Endothelial cell (in vitro differentiated cells): ENCODE results near the gene SLC22A1. TPM values are rescaled to one million over a fixed set of nuclear protein-coding genes. Genes with fewer than 3 reads are reported as not detected.

Experiments
- DNase-seq: peaks from one replicate; pipeline ENCODE4 v3.0.0; 2021; ENCODE audit warnings: low spot score
- H3K27ac Mint-ChIP-seq: one replicate; pipeline ENCODE4 v1.8.0; 2021; ENCODE audit warnings: mixed read lengths, inconsistent platforms; ENCODE audit not compliant: unreplicated experiment
- H3K27me3 Mint-ChIP-seq: one replicate; pipeline ENCODE4 v1.8.0; 2021; ENCODE audit warnings: mild to moderate bottlenecking, moderate library complexity, mixed read lengths, inconsistent platforms; ENCODE audit not compliant: unreplicated experiment
- H3K36me3 Mint-ChIP-seq: one replicate; pipeline ENCODE4 v1.8.0; 2021; ENCODE audit warnings: mild to moderate bottlenecking, low read depth, mixed read lengths, inconsistent platforms; ENCODE audit not compliant: unreplicated experiment
- H3K4me1 Mint-ChIP-seq: one replicate; pipeline ENCODE4 v1.8.0; 2021; ENCODE audit warnings: mild to moderate bottlenecking, mixed read lengths, inconsistent platforms; ENCODE audit not compliant: unreplicated experiment
- H3K4me3 Mint-ChIP-seq: one replicate; pipeline ENCODE4 v1.8.0; 2021; ENCODE audit warnings: mild to moderate bottlenecking, mixed read lengths, inconsistent platforms; ENCODE audit not compliant: unreplicated experiment
- H3K9me3 Mint-ChIP-seq: one replicate; pipeline ENCODE4 v1.8.0; 2021; ENCODE audit warnings: mixed read lengths, inconsistent platforms; ENCODE audit not compliant: unreplicated experiment
- total RNA-seq: library from RNA; stranded (reverse); fragmentation: NEBNext Ultra II Directional; extraction: Animal tissue kit (Norgen Biotek cat#: 25700); gene quantifications from one replicate; pipeline ENCODE4 v1.2.1, GENCODE V29; 2021; ENCODE audit not compliant: unreplicated experiment
- TF ChIP-seq, protein P1 (sequence below): fragments of 200-600 bp; sonication (generic); IDR thresholded peaks from one replicate; pipeline ENCODE4 v1.5.0; 2021; ENCODE audit warnings: antibody characterized with exemption; ENCODE audit not compliant: unreplicated experiment

SLC22A1 gene
- total RNA-seq, 1 donor from 2014 or later = 2.7 TPM

- Mint-ChIP-seq H3K36me3 (no peaks in the 10 kb centered on the region), H3K4me3 (no peak overlapping the region), H3K9me3 (peaks cover 3% of the 10 kb centered on the region), H3K4me1 (no peaks in the 10 kb centered on the region), H3K27me3 (no peaks in the 10 kb centered on the region), H3K27ac (no peak overlapping the region)
- no peak for DNase-seq
- TF ChIP-seq, protein P1, sequence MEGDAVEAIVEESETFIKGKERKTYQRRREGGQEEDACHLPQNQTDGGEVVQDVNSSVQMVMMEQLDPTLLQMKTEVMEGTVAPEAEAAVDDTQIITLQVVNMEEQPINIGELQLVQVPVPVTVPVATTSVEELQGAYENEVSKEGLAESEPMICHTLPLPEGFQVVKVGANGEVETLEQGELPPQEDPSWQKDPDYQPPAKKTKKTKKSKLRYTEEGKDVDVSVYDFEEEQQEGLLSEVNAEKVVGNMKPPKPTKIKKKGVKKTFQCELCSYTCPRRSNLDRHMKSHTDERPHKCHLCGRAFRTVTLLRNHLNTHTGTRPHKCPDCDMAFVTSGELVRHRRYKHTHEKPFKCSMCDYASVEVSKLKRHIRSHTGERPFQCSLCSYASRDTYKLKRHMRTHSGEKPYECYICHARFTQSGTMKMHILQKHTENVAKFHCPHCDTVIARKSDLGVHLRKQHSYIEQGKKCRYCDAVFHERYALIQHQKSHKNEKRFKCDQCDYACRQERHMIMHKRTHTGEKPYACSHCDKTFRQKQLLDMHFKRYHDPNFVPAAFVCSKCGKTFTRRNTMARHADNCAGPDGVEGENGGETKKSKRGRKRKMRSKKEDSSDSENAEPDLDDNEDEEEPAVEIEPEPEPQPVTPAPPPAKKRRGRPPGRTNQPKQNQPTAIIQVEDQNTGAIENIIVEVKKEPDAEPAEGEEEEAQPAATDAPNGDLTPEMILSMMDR = no peak
Measured at GRCh38 chr6:160146454-160147145, 25.0 kb downstream of the SLC22A1 start.

- Mint-ChIP-seq H3K4me1 (no peaks in the 10 kb centered on the region), H3K9me3 (peaks cover 4% of the 10 kb centered on the region), H3K27me3 (no peaks in the 10 kb centered on the region), H3K27ac (no peak overlapping the region), H3K4me3 (no peak overlapping the region), H3K36me3 (no peaks in the 10 kb centered on the region)
- TF ChIP-seq, protein P1 = no peak
- DNase-seq = no peak
Measured at GRCh38 chr6:160147146-160147536, 25.5 kb downstream of the SLC22A1 start.

- no peak for DNase-seq
- no peak overlapping the region for H3K27ac Mint-ChIP-seq
- TF ChIP-seq, protein P1 = no peak
- H3K36me3 Mint-ChIP-seq = peaks cover 6% of the 10 kb centered on the region
- H3K9me3 Mint-ChIP-seq = peaks cover 4% of the 10 kb centered on the region
- no peaks in the 10 kb centered on the region for H3K4me1 Mint-ChIP-seq
- no peak overlapping the region for H3K4me3 Mint-ChIP-seq
- H3K27me3 Mint-ChIP-seq = peaks cover 1% of the 10 kb centered on the region
Measured at GRCh38 chr6:160154471-160154870, 32.9 kb downstream of the SLC22A1 start.

DNA sequence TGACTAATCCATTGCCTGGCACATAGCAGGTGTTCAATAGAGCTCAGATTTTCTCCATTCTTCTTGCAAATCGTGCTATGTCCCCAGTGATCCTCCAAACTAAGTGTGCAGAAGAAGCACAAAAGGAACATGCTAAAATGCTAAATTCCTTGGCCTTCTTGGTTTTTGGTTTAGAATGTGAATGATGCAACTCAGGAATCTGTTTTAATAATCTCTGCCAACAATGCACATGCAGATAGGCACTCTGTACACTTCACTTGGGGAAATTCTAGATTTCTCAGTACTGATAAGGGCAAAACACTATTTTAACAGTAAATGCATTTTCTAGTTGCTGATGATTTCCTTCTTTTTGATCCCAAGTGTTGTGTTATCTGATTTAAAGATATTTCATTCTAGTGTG, 35.2 kb downstream of the SLC22A1 start:
- H3K27me3 Mint-ChIP-seq = peaks cover 1% of the 10 kb centered on the region
- H3K4me3 Mint-ChIP-seq = no peak overlapping the region
- DNase-seq = no peak
- TF ChIP-seq, protein P1 = no peak
- no peak overlapping the region for H3K27ac Mint-ChIP-seq
- H3K36me3 Mint-ChIP-seq = peaks cover 12% of the 10 kb centered on the region
- no peaks in the 10 kb centered on the region for H3K4me1 Mint-ChIP-seq
- no peaks in the 10 kb centered on the region for H3K9me3 Mint-ChIP-seq

GRCh38 chr6:160160450-160160849, 38.8 kb downstream of the SLC22A1 start:
- H3K27ac Mint-ChIP-seq = no peak overlapping the region
- H3K27me3 Mint-ChIP-seq = no peaks in the 10 kb centered on the region
- TF ChIP-seq, protein P1 = no peak
- no peaks in the 10 kb centered on the region for H3K4me1 Mint-ChIP-seq
- peaks cover 6% of the 10 kb centered on the region for H3K36me3 Mint-ChIP-seq
- H3K4me3 Mint-ChIP-seq = no peak overlapping the region
- no peaks in the 10 kb centered on the region for H3K9me3 Mint-ChIP-seq
- no peak for DNase-seq
